Transverse colon (tissue), 4 donors: ENCODE measurements around the gene GCNT1. TPM values are rescaled to one million over a fixed set of nuclear protein-coding genes. Genes with fewer than 3 reads are reported as not detected.

Experiments used
- DNase-seq: peaks from one replicate; pipeline ENCODE4 v3.0.0-alpha.2; 2019
- H3K27ac ChIP-seq, 4 donors: fragments of 200-600 bp; sonication (generic); 2 replicates each; pipeline ENCODE4 v1.5.1; 2016 to 2018; ENCODE audit warnings: inconsistent platforms in 4 of 4
- H3K27me3 ChIP-seq: fragments of 200-600 bp; sonication (generic); 2 replicates; pipeline ENCODE4 v1.5.1; 2017; ENCODE audit warnings: inconsistent platforms
- H3K36me3 ChIP-seq, 4 donors: fragments of 200-600 bp; sonication (generic); 2 replicates each; pipeline ENCODE4 v1.5.1; 2017 to 2019; ENCODE audit warnings: inconsistent platforms in 4 of 4
- H3K4me1 ChIP-seq, 4 donors: fragments of 200-600 bp; sonication (generic); 2 replicates each; pipeline ENCODE4 v1.5.1; 2017 to 2020; ENCODE audit warnings: inconsistent platforms in 4 of 4
- H3K4me3 ChIP-seq, 4 donors: fragments of 200-600 bp; sonication (generic); 1 replicate in 1 of 4; 2 replicates in 3 of 4; pipeline versions ENCODE4 v1.5.1 to v1.6.1; 2017 to 2019; ENCODE audit warnings: inconsistent platforms in 4 of 4
- H3K9me3 ChIP-seq, 2 donors: fragments of 200-600 bp; sonication (generic); 2 replicates each; pipeline ENCODE4 v1.5.1; 2017 to 2019; ENCODE audit warnings: inconsistent platforms in 2 of 2
- EP300 ChIP-seq: sonication (generic); formaldehyde crosslinking; IDR thresholded peaks from one replicate; pipeline ENCODE4 v1.6.1; 2017; ENCODE audit warnings: antibody characterized with exemption, low read depth
- POLR2A ChIP-seq: fragments of 450-650 bp; IDR thresholded peaks from one replicate; pipeline ENCODE4 v1.6.1; 2016; ENCODE audit warnings: antibody characterized with exemption, mild to moderate bottlenecking, moderate library complexity
- POLR2AphosphoS5 ChIP-seq, 3 donors: sonication (generic); formaldehyde crosslinking; IDR thresholded peaks; one replicate each; pipeline ENCODE4 v1.6.1; 2016; ENCODE audit warnings: antibody characterized with exemption in 3 of 3
- WGBS, 2 donors: methylation state at CpG; one replicate each; pipeline ENCODE4 v1.1.5; 2018; ENCODE audit warnings: low coverage in 1 of 2; 5-methylcytosine and 5-hydroxymethylcytosine counted together
- in situ Hi-C, 4 donors: fragments of 200-750 bp; cut with MboI; loops; one replicate each; pipeline versions ENCODE4 v1.15.0 to v1.15.1; 2017; ENCODE audit warnings: low sequenced_read_pairs in 3 of 4, low pct_ligation_motif_present in 1 of 4, low pct_unique_long_range_greater_than_20kb in 1 of 4
- intact Hi-C: fragments of 100-400 bp; cut with DNase I; formaldehyde crosslinking; loops from one replicate; pipeline ENCODE4 v1.15.1; 2023; ENCODE audit warnings: low total_unique reads
- total RNA-seq, 4 donors: library from RNA; depleted of rRNA; stranded (reverse); fragments of >200 nt; gene quantifications; one replicate each; pipeline ENCODE4 v1.1.0, GENCODE V29; 2016
- TF ChIP-seq, protein P1 (sequence below), 5 experiments: fragments of 200-600 bp in 3 of 5; fragments of 450-650 bp in 2 of 5; sonication (generic) in 3 of 5; IDR thresholded peaks; 1 replicate in 2 of 5; 2 replicates in 3 of 5; pipeline ENCODE4 v1.5.1; 2016 to 2017; ENCODE audit warnings: antibody characterized with exemption in 5 of 5, inconsistent platforms in 3 of 5, mild to moderate bottlenecking in 2 of 5, moderate library complexity in 1 of 5

GCNT1 gene
- total RNA-seq, 4 donors from 2014 or later: 12.7 to 52.0 (median 27.8) TPM

DNA sequence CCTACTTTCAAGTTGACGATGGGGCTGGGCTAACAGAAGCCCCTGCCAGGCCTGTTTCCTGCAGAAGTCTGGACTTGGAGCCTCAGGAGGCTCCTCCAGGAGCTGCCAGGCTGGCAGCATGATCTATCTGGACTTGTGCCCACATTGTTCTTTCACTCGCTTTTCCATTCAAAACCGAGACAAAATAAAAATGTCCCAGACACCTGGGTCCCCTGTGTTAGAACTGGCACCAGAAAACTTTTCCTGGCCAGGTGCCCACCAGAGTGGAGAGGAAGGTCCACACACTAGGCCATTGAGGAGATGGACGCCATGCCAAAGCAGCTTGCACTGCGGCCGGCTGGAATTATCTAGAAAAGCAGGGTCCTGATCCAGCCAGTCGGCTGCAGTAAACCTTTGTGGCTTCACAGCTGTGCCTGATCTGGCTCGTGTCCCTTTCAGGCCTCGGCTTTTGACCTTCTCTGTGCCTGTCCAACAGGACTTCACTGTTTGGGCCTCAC lies 78.2 kb downstream of the GCNT1 start:
- WGBS, 2 donors: 53 to 60% methylated on average over 6 to 9 of the region's 9 CpGs
- H3K9me3 ChIP-seq: no peaks in the 10 kb centered on the region
- peak overlapping the region in 1 of 4 donors; percentile 7 for H3K27ac ChIP-seq
- H3K4me3 ChIP-seq: no peak overlapping the region
- DNase-seq: peak; percentile 15
- TF ChIP-seq POLR2AphosphoS5 (IDR thresholded peaks at IDR 0.05): no peak
- H3K27me3 ChIP-seq: no peaks in the 10 kb centered on the region
- intact Hi-C loops: no loop called here
- in situ Hi-C loops: no loop called here
- no peaks in the 10 kb centered on the region for H3K36me3 ChIP-seq
- H3K4me1 ChIP-seq: peaks cover 0 to 6% (median 0%) of the 10 kb centered on the region in 4 donors

DNA sequence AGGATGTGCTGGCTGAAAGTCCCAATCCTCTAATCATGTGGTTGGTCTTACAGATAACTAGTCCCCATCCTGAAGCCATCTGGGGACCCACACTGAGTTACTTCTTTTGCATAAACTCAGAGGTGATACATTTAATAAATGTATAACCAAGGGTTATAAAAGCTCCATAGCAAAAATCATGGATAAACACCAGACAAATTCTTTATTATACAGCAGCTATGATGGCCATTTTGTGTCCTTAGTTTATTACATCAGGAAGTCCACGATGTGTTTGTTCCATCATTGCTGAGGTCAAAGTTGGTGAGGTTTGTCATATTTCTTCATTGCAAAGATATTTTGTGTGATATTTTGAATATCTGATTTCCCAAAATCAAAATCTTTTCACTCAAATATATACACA lies 80.2 kb downstream of the GCNT1 start:
- no peak overlapping the region for H3K4me3 ChIP-seq
- 52 to 75% methylated on average over 1 of the region's 1 CpG for WGBS, 2 donors
- intact Hi-C loops (no loop called here), in situ Hi-C loops (no loop called here)
- peaks cover 0 to 6% (median 0%) of the 10 kb centered on the region in 4 donors for H3K4me1 ChIP-seq
- DNase-seq: no peak
- H3K36me3 ChIP-seq: no peaks in the 10 kb centered on the region
- H3K27ac ChIP-seq: no peak overlapping the region
- no peaks in the 10 kb centered on the region for H3K27me3 ChIP-seq
- no peak for TF ChIP-seq EP300
- no peaks in the 10 kb centered on the region for H3K9me3 ChIP-seq

DNA sequence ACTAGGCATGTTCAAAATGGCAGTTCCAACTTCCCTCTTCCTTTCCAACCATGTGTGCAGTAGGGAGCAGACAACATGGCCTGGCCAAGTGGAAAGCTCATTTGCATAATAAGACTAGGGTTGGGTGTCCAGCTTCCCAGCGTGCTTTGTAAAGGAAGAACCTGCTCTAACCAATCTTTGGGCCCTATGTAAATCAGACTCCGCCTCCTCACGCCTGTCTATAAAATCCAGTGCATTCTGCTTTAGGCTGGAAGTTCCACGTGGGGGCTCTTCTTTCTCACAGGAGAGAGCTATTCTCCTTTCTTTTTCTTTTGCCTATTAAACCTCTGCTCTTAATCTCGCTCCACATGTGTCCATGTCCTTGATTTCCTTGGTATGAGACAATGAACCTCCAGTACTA lies 83.4 kb downstream of the GCNT1 start:
- peaks cover 0 to 17% (median 0%) of the 10 kb centered on the region in 4 donors for H3K4me1 ChIP-seq
- WGBS, 2 donors: 75 to 84% methylated on average over 4 to 5 of the region's 5 CpGs
- H3K9me3 ChIP-seq: no peaks in the 10 kb centered on the region
- no peaks in the 10 kb centered on the region for H3K27me3 ChIP-seq
- in situ Hi-C loops: no loop called here
- no peak overlapping the region for H3K27ac ChIP-seq
- no peak overlapping the region for H3K4me3 ChIP-seq
- DNase-seq: no peak
- no peaks in the 10 kb centered on the region for H3K36me3 ChIP-seq
- intact Hi-C loops: no loop called here
- no peak for TF ChIP-seq POLR2A
- TF ChIP-seq, protein P1, sequence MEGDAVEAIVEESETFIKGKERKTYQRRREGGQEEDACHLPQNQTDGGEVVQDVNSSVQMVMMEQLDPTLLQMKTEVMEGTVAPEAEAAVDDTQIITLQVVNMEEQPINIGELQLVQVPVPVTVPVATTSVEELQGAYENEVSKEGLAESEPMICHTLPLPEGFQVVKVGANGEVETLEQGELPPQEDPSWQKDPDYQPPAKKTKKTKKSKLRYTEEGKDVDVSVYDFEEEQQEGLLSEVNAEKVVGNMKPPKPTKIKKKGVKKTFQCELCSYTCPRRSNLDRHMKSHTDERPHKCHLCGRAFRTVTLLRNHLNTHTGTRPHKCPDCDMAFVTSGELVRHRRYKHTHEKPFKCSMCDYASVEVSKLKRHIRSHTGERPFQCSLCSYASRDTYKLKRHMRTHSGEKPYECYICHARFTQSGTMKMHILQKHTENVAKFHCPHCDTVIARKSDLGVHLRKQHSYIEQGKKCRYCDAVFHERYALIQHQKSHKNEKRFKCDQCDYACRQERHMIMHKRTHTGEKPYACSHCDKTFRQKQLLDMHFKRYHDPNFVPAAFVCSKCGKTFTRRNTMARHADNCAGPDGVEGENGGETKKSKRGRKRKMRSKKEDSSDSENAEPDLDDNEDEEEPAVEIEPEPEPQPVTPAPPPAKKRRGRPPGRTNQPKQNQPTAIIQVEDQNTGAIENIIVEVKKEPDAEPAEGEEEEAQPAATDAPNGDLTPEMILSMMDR (IDR thresholded peaks at IDR 0.05): no peak
- no peak for TF ChIP-seq EP300
- no peak for TF ChIP-seq POLR2AphosphoS5 (IDR thresholded peaks at IDR 0.05)

- H3K4me3 ChIP-seq: no peak overlapping the region
- peaks cover 0 to 15% (median 0%) of the 10 kb centered on the region in 4 donors for H3K4me1 ChIP-seq
- in situ Hi-C loops (no loop called here), intact Hi-C loops (loop anchor here (2.0 kb wide), 1 partner anchor 56 kb away; no protein-coding TSS in a partner anchor)
- WGBS, 2 donors: 30 to 43% methylated on average over 2 of the region's 2 CpGs
- peak overlapping the region in 3 of 4 donors; percentile 34 to 49 (median 38) for H3K27ac ChIP-seq
- peak; percentile 26 for DNase-seq
- H3K36me3 ChIP-seq: no peaks in the 10 kb centered on the region
- H3K27me3 ChIP-seq: no peaks in the 10 kb centered on the region
- no peaks in the 10 kb centered on the region for H3K9me3 ChIP-seq
- TF ChIP-seq POLR2A (no peak), POLR2AphosphoS5 (IDR thresholded peaks at IDR 0.05) (no peak), EP300 (no peak)
- TF ChIP-seq, protein P1 (IDR thresholded peaks at IDR 0.05): no peak
Observed at GRCh38 chr9:76545191-76545590, 86.2 kb downstream of the GCNT1 start.

DNA sequence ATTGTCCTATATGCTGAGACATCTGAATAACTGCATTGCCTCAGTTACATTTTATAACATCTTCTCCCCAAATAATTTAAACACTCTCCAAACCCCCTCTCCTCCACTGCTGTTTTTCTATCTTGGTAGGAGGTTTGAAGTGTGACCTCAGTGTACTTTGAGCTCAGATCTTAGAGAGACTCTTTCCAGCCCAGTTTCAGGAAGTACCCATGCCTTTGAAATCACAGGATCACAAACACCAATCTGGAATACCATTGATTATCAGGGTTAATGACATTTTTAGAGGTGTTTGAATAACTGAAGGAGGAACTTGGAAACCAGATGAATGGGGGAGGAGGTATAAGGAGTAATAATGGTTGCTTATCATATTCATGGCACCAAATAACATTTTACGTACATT lies 93.2 kb downstream of the GCNT1 start:
- intact Hi-C loops: no loop called here
- no peak for DNase-seq

More for the DNA sequence above, 93.2 kb downstream of the GCNT1 start:
- no peak overlapping the region for H3K4me3 ChIP-seq
- H3K36me3 ChIP-seq: no peaks in the 10 kb centered on the region
- in situ Hi-C loops: no loop called here
- no peaks in the 10 kb centered on the region for H3K27me3 ChIP-seq
- TF ChIP-seq EP300 (no peak), POLR2AphosphoS5 (IDR thresholded peaks at IDR 0.05) (no peak), POLR2A (no peak)
- TF ChIP-seq, protein P1 (IDR thresholded peaks at IDR 0.05): no peak
- no peaks in the 10 kb centered on the region for H3K9me3 ChIP-seq
- 90 to 98% methylated on average over 1 of the region's 1 CpG for WGBS, 2 donors
- no peak overlapping the region for H3K27ac ChIP-seq
- no peaks in the 10 kb centered on the region for H3K4me1 ChIP-seq
